GM10248 (cell line): Measurements from ENCODE around the gene COMMD7.

Experiments
- CTCF ChIA-PET: fragments of 300-600 bp; sonication (Branson Sonifier 250); formaldehyde crosslinking; extraction: SDS; loops from one replicate; lab custom pipeline; 2021; ENCODE audit warnings: antibody characterized with exemption; lab: Yijun Ruan, JAX
- POLR2A ChIA-PET: fragments of 350-650 bp; sonication (Branson Sonifier 250); formaldehyde crosslinking; extraction: SDS; loops from one replicate; lab custom pipeline; 2020; ENCODE audit warnings: antibody characterized with exemption; lab: Yijun Ruan, JAX
- DNase-seq: peaks from one replicate; pipeline ENCODE4 v3.0.0; 2012; ENCODE audit errors: extremely low spot score
- CTCF ChIP-seq: IDR thresholded peaks from 2 replicates; pipeline ENCODE4 v1.5.1; 2012; ENCODE audit warnings: mild to moderate bottlenecking, low read depth; ENCODE audit errors: extremely low read depth, missing control alignments, control extremely low read depth

The COMMD7 gene

GRCh38 chr20:32663335-32664011 is 79.8 kb downstream of the COMMD7 start:
- TF ChIP-seq CTCF, result no peak
- ChIA-PET CTCF (interaction anchor here (1.5 to 5.7 kb wide), 4 partner anchors 10 to 141 kb away, joined by 5 to 33 read pairs (median 20); partner anchors contain the start of gene C20orf203), POLR2A (no interaction called here)
- DNase-seq, result no peak

- DNase-seq, result no peak
- no peak for TF ChIP-seq CTCF
- CTCF ChIA-PET, result interaction anchor here (0.7 to 5.7 kb wide), 5 partner anchors 9 to 139 kb away, joined by 3 to 33 read pairs (median 15); partner anchors contain the start of gene C20orf203
- POLR2A ChIA-PET, result interaction anchor here (0.7 kb wide), 1 partner anchor 600 kb away, joined by 4 read pairs; no protein-coding TSS in a partner anchor
Measured at GRCh38 chr20:32661820-32662528, 81.3 kb downstream of the COMMD7 start.

GRCh38 chr20:32660661-32661060 is 82.6 kb downstream of the COMMD7 start:
- POLR2A ChIA-PET, result no interaction called here
- CTCF ChIA-PET, result interaction anchor here (3.3 kb wide), 1 partner anchor 8 kb away, joined by 15 read pairs; no protein-coding TSS in a partner anchor
- DNase-seq, result no peak
- TF ChIP-seq CTCF, result no peak

GRCh38 chr20:32656827-32657226 is 86.4 kb downstream of the COMMD7 start:
- ChIA-PET POLR2A (no interaction called here), CTCF (interaction anchor here (1.2 kb wide), 1 partner anchor 134 kb away, joined by 3 read pairs; no protein-coding TSS in a partner anchor)

GRCh38 chr20:32655903-32656512 is 87.3 kb downstream of the COMMD7 start:
- ChIA-PET POLR2A (no interaction called here), CTCF (interaction anchor here (1.2 to 7.4 kb wide), 2 partner anchors 132 to 133 kb away, joined by 3 to 171 read pairs; no protein-coding TSS in a partner anchor)
- TF ChIP-seq CTCF, result no peak
- DNase-seq, result no peak

More at GRCh38 chr20:32656827-32657226, 86.4 kb downstream of the COMMD7 start:
- no peak for DNase-seq
- no peak for TF ChIP-seq CTCF
